PC-9 (cell line): ENCODE results near the gene NTM. TPM values are rescaled to one million over a fixed set of nuclear protein-coding genes. Genes with fewer than 3 reads are reported as not detected.

ENCODE experiments used
- BruUV-seq: library from RNA; stranded (reverse); fragments of 400-500 nt; replicated peaks from 2 replicates; lab custom pipeline; 2021; lab: Mats Ljungman, UMichigan
- CTCF ChIA-PET: fragments of 300-600 bp; sonication (Branson Sonifier 250); formaldehyde crosslinking; loops from one replicate; lab custom pipeline; 2022; ENCODE audit warnings: antibody characterized with exemption; lab: Charles Lee
- POLR2A ChIA-PET: fragments of 300-600 bp; sonication (Branson Sonifier 250); formaldehyde crosslinking; loops from one replicate; lab custom pipeline; 2022; ENCODE audit warnings: antibody characterized with exemption; ENCODE audit not compliant: unreplicated experiment; lab: Charles Lee
- DNase-seq, 2 experiments: peaks; one replicate each; pipeline versions ENCODE4 v3.0.0 to v3.0.0-alpha.2; 2015 to 2022; ENCODE audit warnings: mixed read lengths in 1 of 2
- H2AFZ ChIP-seq: fragments of 200-600 bp; sonication (generic); 2 replicates; pipeline ENCODE4 v1.8.1; 2017; ENCODE audit warnings: antibody characterized with exemption
- H3F3A ChIP-seq: fragments of 200-600 bp; sonication (generic); 2 replicates; pipeline ENCODE4 v1.8.1; 2017; ENCODE audit warnings: antibody characterized with exemption, mild to moderate bottlenecking, low read depth; ENCODE audit not compliant: insufficient read depth
- H3K27ac ChIP-seq: fragments of 200-600 bp; sonication (generic); 2 replicates; pipeline ENCODE4 v1.6.1; 2016; ENCODE audit warnings: mixed run types
- H3K27me3 ChIP-seq: fragments of 200-600 bp; sonication (generic); 2 replicates; pipeline ENCODE4 v1.6.1; 2016; ENCODE audit warnings: low read depth, mixed run types; ENCODE audit not compliant: insufficient read depth
- H3K36me3 ChIP-seq: fragments of 200-600 bp; sonication (generic); 2 replicates; pipeline ENCODE4 v1.6.1; 2016; ENCODE audit warnings: low read depth, mixed run types
- H3K4me1 ChIP-seq: fragments of 200-600 bp; sonication (generic); replicated peaks from 2 replicates; pipeline ENCODE4 v1.6.1; 2016; ENCODE audit warnings: mixed run types; ENCODE audit not compliant: insufficient read depth
- H3K4me2 ChIP-seq: fragments of 200-600 bp; sonication (generic); 2 replicates; pipeline ENCODE4 v1.6.1; 2017; ENCODE audit warnings: mixed run types
- H3K4me3 ChIP-seq: fragments of 200-600 bp; sonication (generic); 2 replicates; pipeline ENCODE4 v1.6.1; 2016; ENCODE audit warnings: mixed run types
- H3K79me2 ChIP-seq: fragments of 200-600 bp; sonication (generic); 2 replicates; pipeline ENCODE4 v1.6.1; 2017; ENCODE audit warnings: low read depth, mixed run types
- H3K9me2 ChIP-seq: fragments of 200-600 bp; sonication (generic); 2 replicates; pipeline ENCODE4 v1.8.1; 2017; ENCODE audit warnings: mild to moderate bottlenecking; ENCODE audit not compliant: insufficient read depth
- H3K9me3 ChIP-seq: fragments of 200-600 bp; sonication (generic); 2 replicates; pipeline ENCODE4 v1.8.1; 2016; ENCODE audit warnings: low read depth; ENCODE audit not compliant: insufficient read depth
- H4K20me1 ChIP-seq: fragments of 200-600 bp; sonication (generic); 2 replicates; pipeline ENCODE4 v1.8.1; 2017; ENCODE audit not compliant: insufficient read depth
- CTCF ChIP-seq: fragments of 200-600 bp; sonication (generic); conservative IDR thresholded peaks from 2 replicates; pipeline ENCODE4 v1.6.1; 2017; ENCODE audit warnings: mixed run types, antibody characterized with exemption, mild to moderate bottlenecking, moderate library complexity
- EZH2 ChIP-seq: fragments of 200-600 bp; sonication (generic); IDR thresholded peaks from 2 replicates; pipeline ENCODE4 v1.8.0; 2017; ENCODE audit warnings: antibody characterized with exemption, low read depth
- intact Hi-C: fragments of 100-400 bp; cut with micrococcal nuclease; formaldehyde crosslinking; loops from one replicate; pipeline ENCODE4 v1.10.0; 2022; ENCODE audit not compliant: unreplicated experiment
- total RNA-seq: library from RNA; stranded (reverse); gene quantifications from 2 replicates; pipeline ENCODE4 v1.2.3, GENCODE V29; 2021

NTM gene
- total RNA-seq, 1 experiment from 2014 or later, result not detected

DNA sequence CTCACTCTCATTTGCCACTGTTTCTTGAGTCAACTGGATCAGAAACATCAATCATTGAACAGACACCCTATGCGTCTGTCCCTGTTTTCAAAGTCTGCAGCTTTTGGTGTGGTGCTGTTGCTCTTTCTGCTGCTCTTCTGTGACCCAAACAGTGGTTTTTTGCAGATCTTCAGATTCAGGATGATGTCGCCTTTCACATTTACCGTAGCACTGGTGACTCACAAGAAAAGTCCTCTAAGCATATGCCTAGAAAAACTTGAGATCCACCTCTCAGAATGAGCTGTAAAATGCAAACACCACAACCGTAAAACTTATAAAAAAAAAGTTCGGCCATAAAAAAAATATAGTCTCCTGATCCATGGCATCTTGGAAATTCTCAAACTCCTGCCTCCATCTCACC is 400.4 kb downstream of the NTM start:
- Histone ChIP-seq H4K20me1 (no peaks in the 10 kb centered on the region), H3K79me2 (no peaks in the 10 kb centered on the region), H3K9me2 (no peaks in the 10 kb centered on the region), H3K4me2 (no peak overlapping the region), H3K27me3 (peaks cover 29% of the 10 kb centered on the region), H3F3A (no peaks in the 10 kb centered on the region), H3K4me3 (no peak overlapping the region), H3K36me3 (no peaks in the 10 kb centered on the region), H3K4me1 (no peaks in the 10 kb centered on the region), H3K9me3 (no peaks in the 10 kb centered on the region), H2AFZ (no peak overlapping the region), H3K27ac (no peak overlapping the region)
- TF ChIP-seq CTCF (no peak), EZH2 (no peak)
- intact Hi-C loops, result no loop called here
- no peak for DNase-seq
- ChIA-PET CTCF (no interaction called here), POLR2A (no interaction called here)
- no TSS peak for BruUV-seq

GRCh38 chr11:131771471-131771870 is 401.1 kb downstream of the NTM start:
- no peaks in the 10 kb centered on the region for H3K4me1 ChIP-seq
- BruUV-seq, result no TSS peak
- H3K9me2 ChIP-seq, result no peaks in the 10 kb centered on the region
- H2AFZ ChIP-seq, result no peak overlapping the region
- no peaks in the 10 kb centered on the region for H3K79me2 ChIP-seq
- no peaks in the 10 kb centered on the region for H3K9me3 ChIP-seq
- no peak for DNase-seq
- H3K36me3 ChIP-seq, result no peaks in the 10 kb centered on the region
- CTCF ChIA-PET, result no interaction called here
- H3F3A ChIP-seq, result no peaks in the 10 kb centered on the region
- intact Hi-C loops, result no loop called here
- peaks cover 25% of the 10 kb centered on the region for H3K27me3 ChIP-seq
- POLR2A ChIA-PET, result no interaction called here
- no peak overlapping the region for H3K4me3 ChIP-seq
- no peaks in the 10 kb centered on the region for H4K20me1 ChIP-seq
- H3K27ac ChIP-seq, result no peak overlapping the region
- H3K4me2 ChIP-seq, result no peak overlapping the region
- TF ChIP-seq CTCF (no peak), EZH2 (no peak)

DNA sequence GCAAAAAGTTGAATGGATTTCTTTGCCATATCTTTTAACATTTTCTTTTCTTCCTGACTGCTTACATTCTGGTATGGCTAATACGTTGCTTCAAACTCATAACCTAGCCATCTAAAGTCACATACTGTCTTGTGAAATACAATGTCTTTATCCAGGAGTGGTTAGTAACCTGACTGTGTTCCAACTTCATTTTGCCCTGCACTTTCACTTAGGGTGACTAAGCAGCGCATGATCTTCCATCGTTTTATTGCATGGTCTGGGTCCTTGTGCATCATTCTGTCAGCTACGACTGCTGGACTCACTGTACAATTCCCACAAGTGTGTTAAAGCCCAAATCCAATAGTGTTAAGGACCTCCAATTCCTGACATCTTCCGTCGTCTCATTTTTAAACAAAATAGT is 403.2 kb downstream of the NTM start:
- no peak overlapping the region for H2AFZ ChIP-seq
- H3K4me3 ChIP-seq, result no peak overlapping the region
- BruUV-seq, result no TSS peak
- H3K9me2 ChIP-seq, result no peaks in the 10 kb centered on the region
- no peaks in the 10 kb centered on the region for H3K36me3 ChIP-seq
- H3K4me2 ChIP-seq, result no peak overlapping the region
- TF ChIP-seq EZH2 (no peak), CTCF (no peak)
- intact Hi-C loops, result no loop called here
- no peaks in the 10 kb centered on the region for H3K79me2 ChIP-seq
- ChIA-PET POLR2A (no interaction called here), CTCF (no interaction called here)
- peaks cover 6% of the 10 kb centered on the region; the same call in 1 of the 2 replicates for H3K27me3 ChIP-seq
- H3K27ac ChIP-seq, result no peak overlapping the region
- H3F3A ChIP-seq, result no peaks in the 10 kb centered on the region
- no peaks in the 10 kb centered on the region for H3K4me1 ChIP-seq
- no peaks in the 10 kb centered on the region for H4K20me1 ChIP-seq
- H3K9me3 ChIP-seq, result no peaks in the 10 kb centered on the region
- DNase-seq, result no peak
